T47D (cell line): ENCODE measurements around the gene RMND1.
"Not testable (repeated sequence)": the region's sequence is repeated elsewhere in the genome, so short reads cannot be mapped to it uniquely, and the experiment has no call there.

Experiments
- DNase-seq, 2 experiments: peaks; one replicate each; pipeline versions ENCODE4 v3.0.0 to v3.0.0-alpha.2; 2011 to 2012; ENCODE audit warnings: low read depth in 1 of 2, low spot score in 1 of 2
- JUND ChIP-seq: IDR thresholded peaks from 2 replicates; pipeline ENCODE4 v1.6.1; 2012; ENCODE audit warnings: low read depth
- in situ Hi-C: cut with HindIII; loops from 2 replicates; pipeline ENCODE4 v1.10.0; 2016; ENCODE audit warnings: low sequenced_read_pairs, low pct_unique_long_range_greater_than_20kb

RMND1 gene

GRCh38 chr6:151358475-151358874, 93.5 kb downstream of the RMND1 start:
- no peak for DNase-seq
- in situ Hi-C loops = no loop called here
- no peak for TF ChIP-seq JUND

- in situ Hi-C loops = no loop called here
These were observed 94.0 kb downstream of the RMND1 start for GRCh38 chr6:151357758-151358436.

GRCh38 chr6:151356983-151357382, 94.9 kb downstream of the RMND1 start:
- in situ Hi-C loops, DNase-seq: not testable (repeated sequence)

More at GRCh38 chr6:151357758-151358436, 94.0 kb downstream of the RMND1 start:
- no peak for TF ChIP-seq JUND
- no peak for DNase-seq
